ENCODE results near the gene GCKR. TPM values are rescaled to one million over a fixed set of nuclear protein-coding genes. Genes with fewer than 3 reads are reported as not detected.

Gene GCKR
- total RNA-seq, 1 experiment from 2014 or later = 0.11 TPM

- Histone ChIP-seq H3K9ac (ENCODE audit: extremely low read depth, insufficient read length, low read length) (no peak overlapping the region), H2BK5ac (ENCODE audit: insufficient read length, low read length) (no peak overlapping the region), H3K4ac (ENCODE audit: low read depth, low read length) (no peak overlapping the region), H3K79me2 (ENCODE audit: insufficient read depth, low read length) (no peaks in the 10 kb centered on the region), H4K8ac (replicated peaks; ENCODE audit: insufficient read length, low read depth, low read length) (no peak overlapping the region), H3K56ac (ENCODE audit: insufficient read length, low read depth, low read length) (no peak overlapping the region), H2BK15ac (ENCODE audit: low read depth, low read length) (no peak overlapping the region), H3K79me1 (ENCODE audit: insufficient read depth, low read depth, low read length, poor library complexity, severe bottlenecking) (no peaks in the 10 kb centered on the region), H4K91ac (ENCODE audit: insufficient read length, low read depth, low read length) (no peak overlapping the region), H3K23ac (ENCODE audit: insufficient read length, low read depth, low read length) (no peak overlapping the region), H4K20me1 (ENCODE audit: control insufficient read depth, insufficient read depth, insufficient read length) (no peaks in the 10 kb centered on the region), H3K14ac (ENCODE audit: insufficient read depth, low read length) (no peak overlapping the region), H3K18ac (ENCODE audit: insufficient read length, low read depth, low read length) (no peak overlapping the region), H2BK12ac (ENCODE audit: insufficient read length, low read depth, low read length) (no peak overlapping the region), H3K23me2 (ENCODE audit: insufficient read length, low read depth, low read length, poor library complexity, severe bottlenecking) (peaks cover 5% of the 10 kb centered on the region), H2BK20ac (ENCODE audit: low read depth, low read length, poor library complexity, severe bottlenecking) (no peak overlapping the region), H2BK120ac (ENCODE audit: low read depth, low read length, poor library complexity, severe bottlenecking) (no peak overlapping the region), H3T11ph (ENCODE audit: low read length) (no peak overlapping the region), H2AFZ (ENCODE audit: low read length) (no peak overlapping the region), H3K27me3 (ENCODE audit: insufficient read depth, low read length) (no peaks in the 10 kb centered on the region; the same call in 1 of the 2 replicates), H3K27ac (ENCODE audit: insufficient read length, low read depth, low read length) (no peak overlapping the region), H3K4me1 (ENCODE audit: insufficient read depth, low read length) (no peaks in the 10 kb centered on the region; the same call in 1 of the 2 replicates), H2AK5ac (ENCODE audit: insufficient read length, low read length) (no peak overlapping the region), H3K4me2 (ENCODE audit: insufficient read depth, insufficient read length, low read length) (peak overlapping the region; percentile 76), H4K5ac (ENCODE audit: insufficient read length, low read depth, low read length) (no peak overlapping the region), H3K9me3 (ENCODE audit: control insufficient read depth, low read depth, low read length) (no peaks in the 10 kb centered on the region)
- Mint-ChIP-seq H3K27me3 (ENCODE audit: low read depth) (peaks cover 50% of the 10 kb centered on the region), H3K36me3 (ENCODE audit: insufficient read depth in 1 of 3, low read depth in 3 of 3) (peaks cover 2 to 16% (median 10%) of the 10 kb centered on the region in 3 experiments), H3K4me3 (peak overlapping the region; percentile 88 to 94), H3K4me1 (peaks cover 20 to 22% of the 10 kb centered on the region in 2 experiments), H3K27ac (no peak overlapping the region), H3K9me3 (no peaks in the 10 kb centered on the region)
- no peak for TF ChIP-seq CTCF (conservative IDR thresholded peaks at IDR 0.05)
- DNase-seq = no peak
- no CpG with 5 or more reads among the region's 4 CpGs for WGBS (ENCODE audit: extremely low coverage, insufficient read length, low lambda C conversion rate)
Measured at GRCh38 chr2:27495840-27496356, 741 bp upstream of the GCKR start.

Data from H9 (cell line).